ENCODE measurements around the gene MCF2L. TPM values are rescaled to one million over a fixed set of nuclear protein-coding genes. Genes with fewer than 3 reads are reported as not detected.

The MCF2L gene
- total RNA-seq, 1 experiment from 2014 or later: 9.5 TPM

DNA sequence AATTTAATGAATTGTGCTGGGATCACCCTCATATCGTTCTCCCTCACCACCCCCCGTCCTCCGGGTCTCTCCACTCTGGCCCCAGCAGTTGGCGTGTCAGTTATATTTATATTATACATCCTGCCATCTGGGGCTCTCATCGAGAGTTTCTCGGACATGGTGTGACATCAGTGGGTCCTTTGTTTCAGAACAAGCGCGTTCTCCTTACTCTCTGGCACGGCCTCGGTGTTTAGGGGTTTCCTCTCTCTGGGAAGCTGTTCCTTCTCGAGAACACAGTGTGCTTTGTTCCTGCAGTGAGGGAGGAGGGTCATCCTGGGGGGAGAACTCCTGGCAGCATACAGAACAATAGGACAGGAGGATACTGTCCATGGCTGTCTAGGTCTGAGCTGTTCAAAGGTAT is 9.8 kb upstream of the MCF2L start:
- Histone ChIP-seq H3K36me3 (ENCODE audit: insufficient read depth, low read length, poor library complexity, severe bottlenecking) (no peaks in the 10 kb centered on the region), H3K27ac (ENCODE audit: low read depth, low read length, poor library complexity, severe bottlenecking) (no peak overlapping the region), H3K27me3 (replicated peaks; ENCODE audit: insufficient read depth, low read depth, low read length, poor library complexity) (no peaks in the 10 kb centered on the region), H3K4me3 (ENCODE audit: low read depth, low read length, poor library complexity, severe bottlenecking) (no peak overlapping the region), H3K4me1 (ENCODE audit: insufficient read depth, low read length, poor library complexity, severe bottlenecking) (no peaks in the 10 kb centered on the region), H3K9me3 (ENCODE audit: low read depth, low read length, poor library complexity, severe bottlenecking) (no peaks in the 10 kb centered on the region)
- TF ChIP-seq, protein P1, sequence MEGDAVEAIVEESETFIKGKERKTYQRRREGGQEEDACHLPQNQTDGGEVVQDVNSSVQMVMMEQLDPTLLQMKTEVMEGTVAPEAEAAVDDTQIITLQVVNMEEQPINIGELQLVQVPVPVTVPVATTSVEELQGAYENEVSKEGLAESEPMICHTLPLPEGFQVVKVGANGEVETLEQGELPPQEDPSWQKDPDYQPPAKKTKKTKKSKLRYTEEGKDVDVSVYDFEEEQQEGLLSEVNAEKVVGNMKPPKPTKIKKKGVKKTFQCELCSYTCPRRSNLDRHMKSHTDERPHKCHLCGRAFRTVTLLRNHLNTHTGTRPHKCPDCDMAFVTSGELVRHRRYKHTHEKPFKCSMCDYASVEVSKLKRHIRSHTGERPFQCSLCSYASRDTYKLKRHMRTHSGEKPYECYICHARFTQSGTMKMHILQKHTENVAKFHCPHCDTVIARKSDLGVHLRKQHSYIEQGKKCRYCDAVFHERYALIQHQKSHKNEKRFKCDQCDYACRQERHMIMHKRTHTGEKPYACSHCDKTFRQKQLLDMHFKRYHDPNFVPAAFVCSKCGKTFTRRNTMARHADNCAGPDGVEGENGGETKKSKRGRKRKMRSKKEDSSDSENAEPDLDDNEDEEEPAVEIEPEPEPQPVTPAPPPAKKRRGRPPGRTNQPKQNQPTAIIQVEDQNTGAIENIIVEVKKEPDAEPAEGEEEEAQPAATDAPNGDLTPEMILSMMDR (conservative IDR thresholded peaks at IDR 0.05; ENCODE audit: low read depth, low read length): no peak
- intact Hi-C loops (cut with micrococcal nuclease; ENCODE audit: unreplicated experiment): no loop called here
- POLR2A ChIA-PET (ENCODE audit: low non-redundant PET): no interaction called here
- CTCF ChIA-PET: no interaction called here
- no TSS peak for BruUV-seq (replicated peaks)
- DNase-seq (ENCODE audit: low spot score): no peak

DNA sequence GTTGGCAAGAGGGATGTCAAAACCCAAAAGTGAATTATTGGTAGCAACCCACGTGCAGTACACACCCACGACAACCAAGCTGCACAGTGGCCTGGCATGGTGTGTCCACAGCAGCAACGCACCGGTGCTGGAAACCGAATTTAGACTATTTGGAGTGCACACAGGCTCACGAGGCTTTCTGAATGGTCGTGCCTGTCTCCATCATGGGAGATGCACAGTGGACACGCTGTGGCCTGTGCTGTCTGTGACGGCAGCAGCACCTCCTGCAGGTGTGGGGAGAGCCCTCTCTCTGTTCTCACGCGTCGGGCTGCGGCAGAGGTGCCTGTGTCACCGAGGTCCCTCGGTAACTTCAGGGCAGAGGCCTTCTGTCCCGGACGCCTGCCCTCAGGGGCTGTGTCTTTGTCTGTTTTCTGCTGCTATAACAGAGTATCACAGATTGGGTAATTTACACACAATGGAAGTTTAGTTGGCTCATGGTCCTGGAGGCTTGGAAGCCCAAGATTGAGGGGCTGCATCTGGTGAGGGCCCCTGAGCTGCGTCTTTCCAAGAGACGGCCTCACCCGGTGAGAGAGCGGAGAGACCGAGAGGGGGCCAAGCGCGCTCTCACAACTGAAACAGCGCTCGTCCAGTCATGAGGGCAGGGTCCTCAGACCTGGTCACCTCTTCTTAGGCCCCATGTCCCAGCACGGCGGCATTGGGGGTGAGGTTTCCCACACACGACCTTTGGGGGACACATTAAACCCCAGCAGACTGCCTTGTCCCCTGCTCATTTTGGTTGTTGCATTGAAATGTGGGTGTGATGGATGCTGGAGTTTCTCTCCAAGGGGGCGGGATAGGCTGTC is 9.1 kb upstream of the MCF2L start:
- Histone ChIP-seq H3K27me3 (replicated peaks; ENCODE audit: insufficient read depth, low read depth, low read length, poor library complexity) (peaks cover 2% of the 10 kb centered on the region), H3K27ac (ENCODE audit: low read depth, low read length, poor library complexity, severe bottlenecking) (no peak overlapping the region), H3K9me3 (ENCODE audit: low read depth, low read length, poor library complexity, severe bottlenecking) (no peaks in the 10 kb centered on the region), H3K4me3 (ENCODE audit: low read depth, low read length, poor library complexity, severe bottlenecking) (no peak overlapping the region), H3K36me3 (ENCODE audit: insufficient read depth, low read length, poor library complexity, severe bottlenecking) (no peaks in the 10 kb centered on the region), H3K4me1 (ENCODE audit: insufficient read depth, low read length, poor library complexity, severe bottlenecking) (no peaks in the 10 kb centered on the region)
- intact Hi-C loops (cut with micrococcal nuclease; ENCODE audit: unreplicated experiment): no loop called here
- BruUV-seq (replicated peaks): no TSS peak
- no peak for DNase-seq (ENCODE audit: low spot score)
- CTCF ChIA-PET: no interaction called here
- POLR2A ChIA-PET (ENCODE audit: low non-redundant PET): no interaction called here
- TF ChIP-seq, protein P1 (conservative IDR thresholded peaks at IDR 0.05; ENCODE audit: low read depth, low read length): no peak
- no peak for TF ChIP-seq EZH2 (IDR thresholded peaks at IDR 0.05; ENCODE audit: borderline replicate concordance, low read depth, low read length, poor library complexity, severe bottlenecking)

- TF ChIP-seq EZH2 (IDR thresholded peaks at IDR 0.05; ENCODE audit: borderline replicate concordance, low read depth, low read length, poor library complexity, severe bottlenecking): no peak
- H3K9me3 ChIP-seq (ENCODE audit: low read depth, low read length, poor library complexity, severe bottlenecking): no peaks in the 10 kb centered on the region
- no TSS peak for BruUV-seq (replicated peaks)
- H3K4me1 ChIP-seq (ENCODE audit: insufficient read depth, low read length, poor library complexity, severe bottlenecking): no peaks in the 10 kb centered on the region
- H3K27me3 ChIP-seq (replicated peaks; ENCODE audit: insufficient read depth, low read depth, low read length, poor library complexity): peaks cover 6% of the 10 kb centered on the region
- ChIA-PET CTCF (no interaction called here), POLR2A (ENCODE audit: low non-redundant PET) (no interaction called here)
- no peaks in the 10 kb centered on the region for H3K36me3 ChIP-seq (ENCODE audit: insufficient read depth, low read length, poor library complexity, severe bottlenecking)
- no peak for DNase-seq (ENCODE audit: low spot score)
- no peak overlapping the region for H3K27ac ChIP-seq (ENCODE audit: low read depth, low read length, poor library complexity, severe bottlenecking)
- no peak overlapping the region for H3K4me3 ChIP-seq (ENCODE audit: low read depth, low read length, poor library complexity, severe bottlenecking)
- intact Hi-C loops (cut with micrococcal nuclease; ENCODE audit: unreplicated experiment): no loop called here
Observed at GRCh38 chr13:112960706-112961105, 8.3 kb upstream of the MCF2L start.
